HG03045 (cell line): Measurements from ENCODE around the gene INTS7.

Source experiments
- ATAC-seq: cut with Tn5 transposase; IDR thresholded peaks from one replicate; pipeline ENCODE4 v1.9.1; 2021; ENCODE audit warnings: mild to moderate bottlenecking, moderate library complexity; ENCODE audit not compliant: unreplicated experiment

INTS7 gene

GRCh38 chr1:212035123-212035834 lies at the start of gene INTS7, which contains the start of gene DTL:
Gene INTS7 (minus strand): TSS chr1:212035557. CDS start chr1:212035437, 120 bp downstream.
Gene DTL (plus strand): TSS chr1:212035748. CDS start chr1:212035891, 143 bp downstream.
- peak; percentile 80 for ATAC-seq

GRCh38 chr1:212082765-212083406 lies 47.5 kb upstream of the INTS7 start:
- ATAC-seq, result no peak

GRCh38 chr1:212078826-212079225 lies 43.5 kb upstream of the INTS7 start:
- ATAC-seq, result no peak

GRCh38 chr1:212077028-212077427 lies 41.7 kb upstream of the INTS7 start:
- no peak for ATAC-seq

- ATAC-seq, result no peak
These were observed 39.5 kb upstream of the INTS7 start for GRCh38 chr1:212074856-212075255.

- ATAC-seq, result no peak
These were observed 39.0 kb upstream of the INTS7 start for GRCh38 chr1:212074313-212074712.

GRCh38 chr1:212073490-212073889 lies 38.1 kb upstream of the INTS7 start:
- ATAC-seq, result no peak

- ATAC-seq, result no peak
These were observed 36.7 kb upstream of the INTS7 start for GRCh38 chr1:212072047-212072446.

- no peak for ATAC-seq
These were observed 35.5 kb upstream of the INTS7 start for GRCh38 chr1:212070720-212071302.

GRCh38 chr1:212067787-212068186 lies 32.4 kb upstream of the INTS7 start:
- no peak for ATAC-seq

- no peak for ATAC-seq
These were observed 27.6 kb upstream of the INTS7 start for GRCh38 chr1:212062832-212063438.

GRCh38 chr1:212060632-212061472 lies 25.5 kb upstream of the INTS7 start:
- no peak for ATAC-seq

GRCh38 chr1:212055333-212055732 lies 20.0 kb upstream of the INTS7 start:
- ATAC-seq, result no peak

GRCh38 chr1:212053993-212054392 lies 18.6 kb upstream of the INTS7 start:
- no peak for ATAC-seq

GRCh38 chr1:212045981-212046380 lies 10.6 kb upstream of the INTS7 start:
- ATAC-seq, result no peak

GRCh38 chr1:212044851-212045250 lies 9.5 kb upstream of the INTS7 start:
- ATAC-seq, result no peak

- no peak for ATAC-seq
These were observed 7.1 kb upstream of the INTS7 start for GRCh38 chr1:212042436-212042835.

- no peak for ATAC-seq
These were observed 5.5 kb upstream of the INTS7 start for GRCh38 chr1:212040629-212041412.

GRCh38 chr1:212039622-212040021 lies 4.3 kb upstream of the INTS7 start:
- no peak for ATAC-seq

- no peak for ATAC-seq
These were observed 2.5 kb upstream of the INTS7 start for GRCh38 chr1:212037900-212038299.
